Right lobe of liver (tissue), 4 donors: ENCODE data around the gene COL5A1.

Source experiments
- CTCF ChIP-seq, 4 donors: fragments of 200-600 bp in 3 of 4; fragments of 450-650 bp in 1 of 4; IDR thresholded peaks; one replicate each; pipeline versions ENCODE4 v1.5.1 to v1.8.0; 2016 to 2022; ENCODE audit warnings: antibody characterized with exemption in 4 of 4, mild to moderate bottlenecking in 2 of 4
- POLR2A ChIP-seq: fragments of 450-650 bp; IDR thresholded peaks from one replicate; pipeline ENCODE4 v1.6.1; 2017; ENCODE audit warnings: antibody characterized with exemption, mild to moderate bottlenecking
- donor health status: DM: no; HTN: no; CAD: no.
- donor health status: DM: no; HTN: no; CAD: no.
- donor health status: DM: no; HTN: yes; CAD: no.

DNA sequence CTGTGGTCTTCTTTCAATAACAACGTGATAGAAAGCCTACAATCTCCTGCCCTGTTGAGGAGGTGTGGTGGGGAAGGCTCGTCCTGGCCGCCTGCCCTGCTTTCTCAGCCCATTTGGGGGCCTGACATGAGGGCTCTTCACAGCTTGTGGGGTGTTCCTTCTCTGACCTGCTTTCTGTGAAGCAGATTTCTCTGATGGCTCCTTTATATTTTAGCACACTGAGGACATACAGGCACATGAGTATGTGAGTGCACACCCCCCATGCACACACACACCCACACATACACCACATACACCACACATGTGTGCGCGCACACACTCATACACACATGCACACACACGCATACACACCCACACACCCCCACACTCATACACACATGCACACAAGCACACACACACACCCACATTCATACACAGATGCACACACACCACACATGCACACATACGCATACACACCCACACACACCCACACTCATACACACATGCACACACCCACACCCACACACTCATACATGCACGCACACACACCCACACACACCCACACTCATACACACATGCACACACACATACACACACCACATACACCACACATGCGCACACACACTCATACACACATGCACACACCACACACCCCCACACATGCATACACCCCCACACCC is 117.5 kb downstream of the COL5A1 start:
- TF ChIP-seq CTCF (IDR thresholded peaks at IDR 0.05): no peak
- TF ChIP-seq POLR2A: no peak
